NCI-H2171 treated with DMSO at 0.1 percent for 48 hours (cell line): Measurements from ENCODE around the gene DCTN1.
"Not testable (repeated sequence)": the region's sequence is repeated elsewhere in the genome, so short reads cannot be mapped to it uniquely, and the experiment has no call there.

Source experiments
- DNase-seq: peaks from one replicate; lab custom pipeline; 2025; lab: John Stamatoyannopoulos, UW

Gene DCTN1

GRCh38 chr2:74379851-74380789, at the start of gene DCTN1:
Gene DCTN1, minus strand, starts transcription at chr2:74380311. Its CDS starts 274 bp downstream, at chr2:74380037.
- no peak for DNase-seq

- DNase-seq, result no peak
These were observed 48.6 kb upstream of the DCTN1 start for GRCh38 chr2:74428675-74429074.

- DNase-seq, result no peak
These were observed 47.4 kb upstream of the DCTN1 start for GRCh38 chr2:74427551-74427950.

- no peak for DNase-seq
These were observed 46.2 kb upstream of the DCTN1 start for GRCh38 chr2:74426181-74426758.

- DNase-seq, result no peak
These were observed 45.4 kb upstream of the DCTN1 start for GRCh38 chr2:74425523-74425922.

GRCh38 chr2:74424995-74425406, 44.9 kb upstream of the DCTN1 start:
- DNase-seq, result no peak

GRCh38 chr2:74424139-74424992, 44.3 kb upstream of the DCTN1 start:
- DNase-seq, result no peak

- no peak for DNase-seq
These were observed 43.4 kb upstream of the DCTN1 start for GRCh38 chr2:74423231-74424095.

- DNase-seq, result peak; percentile 88
These were observed 41.2 kb upstream of the DCTN1 start, which contains the start of the genes C2orf81 and WDR54 for GRCh38 chr2:74421221-74421870. Gene C2orf81, minus strand, starts transcription at chr2:74421619. Its CDS starts 59 bp downstream, at chr2:74421560. Gene WDR54, plus strand, starts transcription at chr2:74421730. Its CDS starts 424 bp downstream, at chr2:74422154.

GRCh38 chr2:74420443-74421103, 40.5 kb upstream of the DCTN1 start:
- DNase-seq, result not testable (repeated sequence)

GRCh38 chr2:74420006-74420405, 39.9 kb upstream of the DCTN1 start:
- no peak for DNase-seq

- no peak for DNase-seq
These were observed 39.2 kb upstream of the DCTN1 start for GRCh38 chr2:74419345-74419744.

GRCh38 chr2:74418312-74418711, 38.2 kb upstream of the DCTN1 start:
- no peak for DNase-seq

GRCh38 chr2:74417763-74418162, 37.7 kb upstream of the DCTN1 start:
- no peak for DNase-seq

- no peak for DNase-seq
These were observed 37.1 kb upstream of the DCTN1 start for GRCh38 chr2:74417197-74417596.

- DNase-seq, result peak; percentile 68
These were observed 36.7 kb upstream of the DCTN1 start for GRCh38 chr2:74416778-74417177.

GRCh38 chr2:74415762-74416395, 35.8 kb upstream of the DCTN1 start:
- no peak for DNase-seq

GRCh38 chr2:74414881-74415761, 35.0 kb upstream of the DCTN1 start:
- no peak for DNase-seq

GRCh38 chr2:74414441-74414840, 34.3 kb upstream of the DCTN1 start:
- no peak for DNase-seq
